Measurements from ENCODE around the gene MACROD2. TPM values are rescaled to one million over a fixed set of nuclear protein-coding genes. Genes with fewer than 3 reads are reported as not detected.

The MACROD2 gene
- total and polyA plus RNA-seq, 2 experiments from 2014 or later = 2.8 to 4.3 TPM

DNA sequence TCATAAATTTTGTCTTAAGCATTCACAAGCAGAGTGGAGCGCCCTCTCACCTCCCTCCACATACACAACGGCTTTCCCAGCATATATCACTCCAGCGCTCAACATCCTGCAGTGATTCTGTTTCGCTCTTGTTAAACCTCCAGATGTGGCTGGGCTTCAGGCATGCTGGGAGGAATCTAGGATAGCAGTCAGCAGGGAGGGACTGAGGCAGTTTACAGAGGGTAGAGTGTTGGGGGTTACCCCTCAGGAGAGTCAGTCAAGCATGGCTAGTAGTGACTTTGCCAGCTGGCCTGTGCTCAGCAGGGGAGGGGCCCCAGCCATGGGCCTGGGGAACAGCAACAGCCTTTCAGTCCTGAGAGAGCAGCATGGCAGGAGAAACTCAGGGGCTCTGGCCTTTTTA is 503.5 kb downstream of the MACROD2 start:
- Histone ChIP-seq H3K36me3 (ENCODE audit: insufficient read depth) (no peaks in the 10 kb centered on the region), H3K27ac (ENCODE audit: low read depth) (no peak overlapping the region), H4K20me1 (replicated peaks; ENCODE audit: insufficient read depth) (no peaks in the 10 kb centered on the region), H3K4me1 (ENCODE audit: insufficient read depth) (no peaks in the 10 kb centered on the region), H2AFZ (no peak overlapping the region), H3K4me2 (no peak overlapping the region), H3K4me3 (no peak overlapping the region), H3F3A (replicated peaks; ENCODE audit: low read depth) (no peaks in the 10 kb centered on the region), H3K27me3 (ENCODE audit: insufficient read depth) (no peaks in the 10 kb centered on the region), H3K79me2 (replicated peaks; ENCODE audit: insufficient read depth) (no peaks in the 10 kb centered on the region), H3K9me2 (ENCODE audit: insufficient read depth) (no peaks in the 10 kb centered on the region; the same call in 1 of the 2 replicates)
- TF ChIP-seq, protein P1, sequence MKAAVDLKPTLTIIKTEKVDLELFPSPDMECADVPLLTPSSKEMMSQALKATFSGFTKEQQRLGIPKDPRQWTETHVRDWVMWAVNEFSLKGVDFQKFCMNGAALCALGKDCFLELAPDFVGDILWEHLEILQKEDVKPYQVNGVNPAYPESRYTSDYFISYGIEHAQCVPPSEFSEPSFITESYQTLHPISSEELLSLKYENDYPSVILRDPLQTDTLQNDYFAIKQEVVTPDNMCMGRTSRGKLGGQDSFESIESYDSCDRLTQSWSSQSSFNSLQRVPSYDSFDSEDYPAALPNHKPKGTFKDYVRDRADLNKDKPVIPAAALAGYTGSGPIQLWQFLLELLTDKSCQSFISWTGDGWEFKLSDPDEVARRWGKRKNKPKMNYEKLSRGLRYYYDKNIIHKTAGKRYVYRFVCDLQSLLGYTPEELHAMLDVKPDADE (IDR thresholded peaks at IDR 0.05) = no peak
- TF ChIP-seq NANOG (IDR thresholded peaks at IDR 0.05; ENCODE audit: borderline replicate concordance) (no peak), ZNF331 (CRISPR knock-in tag; IDR thresholded peaks at IDR 0.05; ENCODE audit: low read depth) (no peak), CREB1 (CRISPR knock-in tag; IDR thresholded peaks at IDR 0.05; ENCODE audit: low read depth) (no peak), EZH2 (IDR thresholded peaks at IDR 0.05; ENCODE audit: low read depth, unreplicated experiment) (no peak), JUNB (IDR thresholded peaks at IDR 0.05; ENCODE audit: unreplicated experiment) (no peak), STAT1 (IDR thresholded peaks at IDR 0.05; ENCODE audit: unreplicated experiment) (no peak), POLR2AphosphoS5 (IDR thresholded peaks at IDR 0.05; ENCODE audit: low read depth) (no peak), ZNF114 (CRISPR knock-in tag; IDR thresholded peaks at IDR 0.05) (no peak), EZH2phosphoT487 (IDR thresholded peaks at IDR 0.05; ENCODE audit: unreplicated experiment) (no peak)
- TF ChIP-seq, protein P2, sequence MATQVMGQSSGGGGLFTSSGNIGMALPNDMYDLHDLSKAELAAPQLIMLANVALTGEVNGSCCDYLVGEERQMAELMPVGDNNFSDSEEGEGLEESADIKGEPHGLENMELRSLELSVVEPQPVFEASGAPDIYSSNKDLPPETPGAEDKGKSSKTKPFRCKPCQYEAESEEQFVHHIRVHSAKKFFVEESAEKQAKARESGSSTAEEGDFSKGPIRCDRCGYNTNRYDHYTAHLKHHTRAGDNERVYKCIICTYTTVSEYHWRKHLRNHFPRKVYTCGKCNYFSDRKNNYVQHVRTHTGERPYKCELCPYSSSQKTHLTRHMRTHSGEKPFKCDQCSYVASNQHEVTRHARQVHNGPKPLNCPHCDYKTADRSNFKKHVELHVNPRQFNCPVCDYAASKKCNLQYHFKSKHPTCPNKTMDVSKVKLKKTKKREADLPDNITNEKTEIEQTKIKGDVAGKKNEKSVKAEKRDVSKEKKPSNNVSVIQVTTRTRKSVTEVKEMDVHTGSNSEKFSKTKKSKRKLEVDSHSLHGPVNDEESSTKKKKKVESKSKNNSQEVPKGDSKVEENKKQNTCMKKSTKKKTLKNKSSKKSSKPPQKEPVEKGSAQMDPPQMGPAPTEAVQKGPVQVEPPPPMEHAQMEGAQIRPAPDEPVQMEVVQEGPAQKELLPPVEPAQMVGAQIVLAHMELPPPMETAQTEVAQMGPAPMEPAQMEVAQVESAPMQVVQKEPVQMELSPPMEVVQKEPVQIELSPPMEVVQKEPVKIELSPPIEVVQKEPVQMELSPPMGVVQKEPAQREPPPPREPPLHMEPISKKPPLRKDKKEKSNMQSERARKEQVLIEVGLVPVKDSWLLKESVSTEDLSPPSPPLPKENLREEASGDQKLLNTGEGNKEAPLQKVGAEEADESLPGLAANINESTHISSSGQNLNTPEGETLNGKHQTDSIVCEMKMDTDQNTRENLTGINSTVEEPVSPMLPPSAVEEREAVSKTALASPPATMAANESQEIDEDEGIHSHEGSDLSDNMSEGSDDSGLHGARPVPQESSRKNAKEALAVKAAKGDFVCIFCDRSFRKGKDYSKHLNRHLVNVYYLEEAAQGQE (IDR thresholded peaks at IDR 0.05; ENCODE audit: unreplicated experiment) = no peak
- TF ChIP-seq, protein P3, sequence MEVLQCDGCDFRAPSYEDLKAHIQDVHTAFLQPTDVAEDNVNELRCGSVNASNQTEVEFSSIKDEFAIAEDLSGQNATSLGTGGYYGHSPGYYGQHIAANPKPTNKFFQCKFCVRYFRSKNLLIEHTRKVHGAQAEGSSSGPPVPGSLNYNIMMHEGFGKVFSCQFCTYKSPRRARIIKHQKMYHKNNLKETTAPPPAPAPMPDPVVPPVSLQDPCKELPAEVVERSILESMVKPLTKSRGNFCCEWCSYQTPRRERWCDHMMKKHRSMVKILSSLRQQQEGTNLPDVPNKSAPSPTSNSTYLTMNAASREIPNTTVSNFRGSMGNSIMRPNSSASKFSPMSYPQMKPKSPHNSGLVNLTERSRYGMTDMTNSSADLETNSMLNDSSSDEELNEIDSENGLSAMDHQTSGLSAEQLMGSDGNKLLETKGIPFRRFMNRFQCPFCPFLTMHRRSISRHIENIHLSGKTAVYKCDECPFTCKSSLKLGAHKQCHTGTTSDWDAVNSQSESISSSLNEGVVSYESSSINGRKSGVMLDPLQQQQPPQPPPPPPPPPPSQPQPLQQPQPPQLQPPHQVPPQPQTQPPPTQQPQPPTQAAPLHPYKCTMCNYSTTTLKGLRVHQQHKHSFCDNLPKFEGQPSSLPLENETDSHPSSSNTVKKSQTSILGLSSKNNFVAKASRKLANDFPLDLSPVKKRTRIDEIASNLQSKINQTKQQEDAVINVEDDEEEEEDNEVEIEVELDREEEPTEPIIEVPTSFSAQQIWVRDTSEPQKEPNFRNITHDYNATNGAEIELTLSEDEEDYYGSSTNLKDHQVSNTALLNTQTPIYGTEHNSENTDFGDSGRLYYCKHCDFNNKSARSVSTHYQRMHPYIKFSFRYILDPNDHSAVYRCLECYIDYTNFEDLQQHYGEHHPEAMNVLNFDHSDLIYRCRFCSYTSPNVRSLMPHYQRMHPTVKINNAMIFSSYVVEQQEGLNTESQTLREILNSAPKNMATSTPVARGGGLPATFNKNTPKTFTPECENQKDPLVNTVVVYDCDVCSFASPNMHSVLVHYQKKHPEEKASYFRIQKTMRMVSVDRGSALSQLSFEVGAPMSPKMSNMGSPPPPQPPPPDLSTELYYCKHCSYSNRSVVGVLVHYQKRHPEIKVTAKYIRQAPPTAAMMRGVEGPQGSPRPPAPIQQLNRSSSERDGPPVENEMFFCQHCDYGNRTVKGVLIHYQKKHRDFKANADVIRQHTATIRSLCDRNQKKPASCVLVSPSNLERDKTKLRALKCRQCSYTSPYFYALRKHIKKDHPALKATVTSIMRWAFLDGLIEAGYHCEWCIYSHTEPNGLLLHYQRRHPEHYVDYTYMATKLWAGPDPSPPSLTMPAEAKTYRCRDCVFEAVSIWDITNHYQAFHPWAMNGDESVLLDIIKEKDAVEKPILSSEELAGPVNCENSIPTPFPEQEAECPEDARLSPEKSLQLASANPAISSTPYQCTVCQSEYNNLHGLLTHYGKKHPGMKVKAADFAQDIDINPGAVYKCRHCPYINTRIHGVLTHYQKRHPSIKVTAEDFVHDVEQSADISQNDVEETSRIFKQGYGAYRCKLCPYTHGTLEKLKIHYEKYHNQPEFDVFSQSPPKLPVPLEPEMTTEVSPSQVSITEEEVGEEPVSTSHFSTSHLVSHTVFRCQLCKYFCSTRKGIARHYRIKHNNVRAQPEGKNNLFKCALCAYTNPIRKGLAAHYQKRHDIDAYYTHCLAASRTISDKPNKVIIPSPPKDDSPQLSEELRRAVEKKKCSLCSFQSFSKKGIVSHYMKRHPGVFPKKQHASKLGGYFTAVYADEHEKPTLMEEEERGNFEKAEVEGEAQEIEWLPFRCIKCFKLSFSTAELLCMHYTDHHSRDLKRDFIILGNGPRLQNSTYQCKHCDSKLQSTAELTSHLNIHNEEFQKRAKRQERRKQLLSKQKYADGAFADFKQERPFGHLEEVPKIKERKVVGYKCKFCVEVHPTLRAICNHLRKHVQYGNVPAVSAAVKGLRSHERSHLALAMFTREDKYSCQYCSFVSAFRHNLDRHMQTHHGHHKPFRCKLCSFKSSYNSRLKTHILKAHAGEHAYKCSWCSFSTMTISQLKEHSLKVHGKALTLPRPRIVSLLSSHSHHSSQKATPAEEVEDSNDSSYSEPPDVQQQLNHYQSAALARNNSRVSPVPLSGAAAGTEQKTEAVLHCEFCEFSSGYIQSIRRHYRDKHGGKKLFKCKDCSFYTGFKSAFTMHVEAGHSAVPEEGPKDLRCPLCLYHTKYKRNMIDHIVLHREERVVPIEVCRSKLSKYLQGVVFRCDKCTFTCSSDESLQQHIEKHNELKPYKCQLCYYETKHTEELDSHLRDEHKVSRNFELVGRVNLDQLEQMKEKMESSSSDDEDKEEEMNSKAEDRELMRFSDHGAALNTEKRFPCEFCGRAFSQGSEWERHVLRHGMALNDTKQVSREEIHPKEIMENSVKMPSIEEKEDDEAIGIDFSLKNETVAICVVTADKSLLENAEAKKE (CRISPR knock-in tag; IDR thresholded peaks at IDR 0.05) = no peak
- TF ChIP-seq, protein P4, sequence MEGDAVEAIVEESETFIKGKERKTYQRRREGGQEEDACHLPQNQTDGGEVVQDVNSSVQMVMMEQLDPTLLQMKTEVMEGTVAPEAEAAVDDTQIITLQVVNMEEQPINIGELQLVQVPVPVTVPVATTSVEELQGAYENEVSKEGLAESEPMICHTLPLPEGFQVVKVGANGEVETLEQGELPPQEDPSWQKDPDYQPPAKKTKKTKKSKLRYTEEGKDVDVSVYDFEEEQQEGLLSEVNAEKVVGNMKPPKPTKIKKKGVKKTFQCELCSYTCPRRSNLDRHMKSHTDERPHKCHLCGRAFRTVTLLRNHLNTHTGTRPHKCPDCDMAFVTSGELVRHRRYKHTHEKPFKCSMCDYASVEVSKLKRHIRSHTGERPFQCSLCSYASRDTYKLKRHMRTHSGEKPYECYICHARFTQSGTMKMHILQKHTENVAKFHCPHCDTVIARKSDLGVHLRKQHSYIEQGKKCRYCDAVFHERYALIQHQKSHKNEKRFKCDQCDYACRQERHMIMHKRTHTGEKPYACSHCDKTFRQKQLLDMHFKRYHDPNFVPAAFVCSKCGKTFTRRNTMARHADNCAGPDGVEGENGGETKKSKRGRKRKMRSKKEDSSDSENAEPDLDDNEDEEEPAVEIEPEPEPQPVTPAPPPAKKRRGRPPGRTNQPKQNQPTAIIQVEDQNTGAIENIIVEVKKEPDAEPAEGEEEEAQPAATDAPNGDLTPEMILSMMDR (conservative IDR thresholded peaks at IDR 0.05; ENCODE audit: low read depth in 2 of 2) = no peak; a peak in 1 of 4 replicates
- DNase-seq (ENCODE audit: low spot score) (peak; percentile 18), ATAC-seq (peak; percentile 81)
- H3K36me3 Mint-ChIP-seq (ENCODE audit: low read depth) = no peaks in the 10 kb centered on the region
- no peaks in the 10 kb centered on the region for H3K27me3 Mint-ChIP-seq (ENCODE audit: insufficient read depth, low read depth, poor library complexity)
- H3K4me1 Mint-ChIP-seq = peaks cover 6% of the 10 kb centered on the region; the same call in 2 of the 3 replicates
- H3K4me3 Mint-ChIP-seq = no peak overlapping the region
- H3K9me3 Mint-ChIP-seq = no peaks in the 10 kb centered on the region
- H3K27ac Mint-ChIP-seq = no peak overlapping the region

All from GM23338 (cell line).